ENCODE data around the gene TTYH1.

GRCh38 chr19:54470991-54471782 lies 55.9 kb downstream of the TTYH1 start:
- TF ChIP-seq POLR2A (IDR thresholded peaks at IDR 0.05) (no peak), CTCF (IDR thresholded peaks at IDR 0.05) (no peak)

Measured in testis (tissue), 2 donors.